ENCODE results near the gene LAMP2. TPM values are rescaled to one million over a fixed set of nuclear protein-coding genes. Genes with fewer than 3 reads are reported as not detected.
A peak's percentile ranks its signal among the peaks of the same experiment; 100 is the strongest.

LAMP2 gene
- total RNA-seq, 4 donors from 2014 or later, result 70.0 to 112 (median 110) TPM

- peak overlapping the region; percentile 47 to 97 (median 95) for H3K27ac ChIP-seq
- DNase-seq (no peak), ATAC-seq (peak; percentile 82)
- peaks cover 0 to 6% of the 10 kb centered on the region in 2 donors for H3K36me3 ChIP-seq
- in situ Hi-C loops (cut with MboI; ENCODE audit: low sequenced_read_pairs in 4 of 4) (loop anchor here in 3 of 4 donors (10.0 to 25.0 kb wide), 3 partner anchors 93 to 220 kb away; partner anchors contain the start of gene ATP1B4 (in 2 of the 3)), intact Hi-C loops (cut with DNase I; ENCODE audit: low total_unique reads) (loop anchor here (2.0 kb wide), 1 partner anchor 93 kb away; no protein-coding TSS in a partner anchor)
- TF ChIP-seq POLR2A (IDR thresholded peaks at IDR 0.05) (no peak), CTCF (IDR thresholded peaks at IDR 0.05 in 4 of 5, conservative IDR thresholded peaks at IDR 0.05 in 1 of 5) (no peak)
- no peaks in the 10 kb centered on the region for H3K9me3 ChIP-seq
- peaks cover 39 to 47% of the 10 kb centered on the region in 2 donors for H3K4me1 ChIP-seq
- no peak overlapping the region for H3K4me3 ChIP-seq
- H3K27me3 ChIP-seq, result no peaks in the 10 kb centered on the region
These were observed 11.3 kb downstream of the LAMP2 start for GRCh38 chrX:120457766-120458180.

GRCh38 chrX:120456973-120457372 is 12.1 kb downstream of the LAMP2 start:
- no peaks in the 10 kb centered on the region for H3K27me3 ChIP-seq
- ATAC-seq (no peak), DNase-seq (no peak)
- TF ChIP-seq POLR2A (IDR thresholded peaks at IDR 0.05) (no peak), CTCF (IDR thresholded peaks at IDR 0.05 in 4 of 5, conservative IDR thresholded peaks at IDR 0.05 in 1 of 5) (no peak)
- intact Hi-C loops (cut with DNase I; ENCODE audit: low total_unique reads), result no loop called here
- in situ Hi-C loops (cut with MboI; ENCODE audit: low sequenced_read_pairs in 4 of 4), result loop anchor here in 3 of 4 donors (10.0 to 25.0 kb wide), 3 partner anchors 92 to 220 kb away; partner anchors contain the start of gene ATP1B4 (in 2 of the 3)
- peak overlapping the region; percentile 47 to 97 (median 95) for H3K27ac ChIP-seq
- peaks cover 0 to 6% of the 10 kb centered on the region in 2 donors for H3K36me3 ChIP-seq
- no peaks in the 10 kb centered on the region for H3K9me3 ChIP-seq
- H3K4me1 ChIP-seq, result peaks cover 37 to 40% of the 10 kb centered on the region in 2 donors
- H3K4me3 ChIP-seq, result no peak overlapping the region

- Histone ChIP-seq H3K4me3 (no peak overlapping the region), H3K27me3 (no peaks in the 10 kb centered on the region), H3K9me3 (no peaks in the 10 kb centered on the region), H3K4me1 (peaks cover 30 to 33% of the 10 kb centered on the region in 2 donors), H3K36me3 (peaks cover 0 to 6% of the 10 kb centered on the region in 2 donors), H3K27ac (no peak overlapping the region)
- TF ChIP-seq POLR2A (IDR thresholded peaks at IDR 0.05), result no peak
- TF ChIP-seq CTCF (IDR thresholded peaks at IDR 0.05 in 4 of 5, conservative IDR thresholded peaks at IDR 0.05 in 1 of 5), result no peak
- in situ Hi-C loops (cut with MboI; ENCODE audit: low sequenced_read_pairs in 4 of 4) (loop anchor here in 3 of 4 donors (10.0 to 25.0 kb wide), 3 partner anchors 89 to 217 kb away; partner anchors contain the start of gene ATP1B4 (in 2 of the 3)), intact Hi-C loops (cut with DNase I; ENCODE audit: low total_unique reads) (no loop called here)
- no peak for ATAC-seq
- DNase-seq, result no peak
These were observed 15.1 kb downstream of the LAMP2 start for GRCh38 chrX:120453985-120454384.

GRCh38 chrX:120452131-120452530 is 17.0 kb downstream of the LAMP2 start:
- Histone ChIP-seq H3K27ac (peak overlapping the region in 3 of 4 donors; percentile 24 to 64 (median 50)), H3K36me3 (peaks cover 0 to 19% of the 10 kb centered on the region in 2 donors), H3K4me1 (peaks cover 12 to 20% of the 10 kb centered on the region in 2 donors), H3K9me3 (no peaks in the 10 kb centered on the region), H3K27me3 (no peaks in the 10 kb centered on the region), H3K4me3 (no peak overlapping the region)
- in situ Hi-C loops (cut with MboI; ENCODE audit: low sequenced_read_pairs in 4 of 4) (loop anchor here in 3 of 4 donors (10.0 to 25.0 kb wide), 3 partner anchors 87 to 215 kb away; partner anchors contain the start of gene ATP1B4 (in 2 of the 3)), intact Hi-C loops (cut with DNase I; ENCODE audit: low total_unique reads) (no loop called here)
- DNase-seq (no peak), ATAC-seq (peak; percentile 68 to 84)
- TF ChIP-seq POLR2A (IDR thresholded peaks at IDR 0.05) (no peak), CTCF (IDR thresholded peaks at IDR 0.05 in 4 of 5, conservative IDR thresholded peaks at IDR 0.05 in 1 of 5) (peak in 4 of 5 experiments; percentile 23 to 48 (median 30))
